ENCODE results near the gene MATN3. TPM values are rescaled to one million over a fixed set of nuclear protein-coding genes. Genes with fewer than 3 reads are reported as not detected.

MATN3 gene
- polyA plus RNA-seq, 1 donor (not counting 4 experiments of a cell fraction or from before 2014, with no cell fraction given): 1.4 TPM

DNA sequence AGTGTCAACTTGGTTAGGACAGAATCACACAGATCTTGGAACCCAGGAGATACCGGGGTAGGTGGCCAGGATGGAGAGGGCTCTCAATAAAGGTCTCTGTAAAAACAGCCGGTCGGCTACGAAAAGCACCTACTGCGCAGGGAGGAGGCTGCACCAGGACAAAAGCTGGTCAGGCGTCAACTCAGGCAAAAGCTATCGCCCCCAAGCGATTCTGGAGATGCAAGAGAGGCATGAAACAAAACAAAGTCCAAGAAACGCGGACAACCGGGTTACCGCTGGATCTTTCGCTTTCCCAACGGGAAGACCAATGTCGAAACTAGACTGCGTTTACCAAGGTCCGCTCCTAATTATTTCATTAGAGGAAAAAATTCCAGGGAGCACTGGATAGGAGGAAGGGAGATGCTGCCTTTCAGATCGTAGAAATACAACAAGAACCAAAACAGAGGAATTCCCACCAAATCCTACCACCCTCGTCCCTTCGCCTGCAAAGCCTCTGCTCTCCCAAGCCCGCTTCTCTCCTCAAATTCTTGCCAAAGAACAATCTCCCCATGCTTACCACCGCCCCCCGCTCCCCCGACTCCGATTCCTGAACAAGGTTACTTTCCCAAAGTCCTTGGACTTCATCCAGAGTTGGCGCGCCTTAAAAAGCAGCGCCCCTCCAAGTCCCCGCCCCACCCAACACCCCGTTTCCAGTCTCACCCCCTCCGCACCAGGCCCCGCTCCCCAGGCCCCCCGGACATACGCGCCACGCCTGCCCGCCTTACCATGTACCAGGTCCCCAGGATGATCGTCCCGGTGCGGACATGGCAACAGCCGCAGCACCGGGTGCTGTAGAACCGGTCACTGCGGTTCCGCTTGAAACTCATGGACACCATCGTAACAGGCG lies 38.4 kb upstream of the MATN3 start:
- peaks cover 50% of the 10 kb centered on the region for H3K79me2 ChIP-seq (ENCODE audit: control insufficient read depth, insufficient read depth, low read length)
- peaks cover 36% of the 10 kb centered on the region for H3K4me1 ChIP-seq (ENCODE audit: control insufficient read depth, extremely low read depth, insufficient read depth, low read length)
- H3K9me1 ChIP-seq (ENCODE audit: control insufficient read depth, extremely low read depth, insufficient read depth, low read length): no peaks in the 10 kb centered on the region
- H4K20me1 ChIP-seq (ENCODE audit: control insufficient read depth, extremely low read depth, insufficient read depth, low read length): peaks cover 3% of the 10 kb centered on the region
- DNase-seq (ENCODE audit: low read depth, low spot score): no peak
- FAIRE-seq: peak; percentile 39
- peak overlapping the region; percentile 83 for H2AFZ ChIP-seq (ENCODE audit: control insufficient read depth, low read length)
- peak overlapping the region; percentile 98 for H3K27ac ChIP-seq (ENCODE audit: control insufficient read depth, insufficient read depth, low read length)
- no peaks in the 10 kb centered on the region for H3K27me3 ChIP-seq (ENCODE audit: control insufficient read depth, extremely low read depth, insufficient read depth, low read length)
- peak overlapping the region; percentile 98 for H3K4me2 ChIP-seq (ENCODE audit: control insufficient read depth, extremely low read depth, insufficient read depth, low read depth, low read length)
- peaks cover 0 to 4% of the 10 kb centered on the region in 2 experiments for H3K36me3 ChIP-seq (ENCODE audit: control insufficient read depth in 2 of 2, extremely low read depth in 1 of 2, insufficient read depth in 2 of 2, low read length in 2 of 2)
- H3K4me3 ChIP-seq (ENCODE audit: control insufficient read depth in 2 of 3, extremely low read depth in 1 of 3, insufficient read depth in 2 of 3, low read depth in 1 of 3, low read length in 3 of 3): peak overlapping the region; percentile 91 to 99 (median 98)
- peak overlapping the region; percentile 94 for H3K9ac ChIP-seq (ENCODE audit: control insufficient read depth, extremely low read depth, insufficient read depth, low read length)
- H3K9me3 ChIP-seq (ENCODE audit: control insufficient read depth, low read depth, low read length): no peaks in the 10 kb centered on the region
- dilution Hi-C loops (cut with MboI; ENCODE audit: extremely low pct_ligation_motif_present, low sequenced_read_pairs): no loop called here
- TF ChIP-seq CTCF (optimal IDR thresholded peaks at IDR 0.05 in 1 of 3, IDR thresholded peaks at IDR 0.05 in 1 of 3, conservative IDR thresholded peaks at IDR 0.05 in 1 of 3; ENCODE audit: extremely low read depth in 1 of 3, insufficient read depth in 2 of 3, low read length in 3 of 3) (peak in 2 of 3 experiments; percentile 7 to 40), EZH2 (IDR thresholded peaks at IDR 0.05; ENCODE audit: low read length) (no peak)

- Histone ChIP-seq H3K4me2 (ENCODE audit: control insufficient read depth, extremely low read depth, insufficient read depth, low read depth, low read length) (peak overlapping the region; percentile 98), H3K79me2 (ENCODE audit: control insufficient read depth, insufficient read depth, low read length) (peaks cover 57% of the 10 kb centered on the region), H3K4me3 (ENCODE audit: control insufficient read depth in 2 of 3, extremely low read depth in 1 of 3, insufficient read depth in 2 of 3, low read depth in 1 of 3, low read length in 3 of 3) (peak overlapping the region; percentile 91 to 99 (median 98)), H3K9me3 (ENCODE audit: control insufficient read depth, low read depth, low read length) (no peaks in the 10 kb centered on the region), H3K27me3 (ENCODE audit: control insufficient read depth, extremely low read depth, insufficient read depth, low read length) (no peaks in the 10 kb centered on the region), H3K27ac (ENCODE audit: control insufficient read depth, insufficient read depth, low read length) (peak overlapping the region; percentile 98), H3K9me1 (ENCODE audit: control insufficient read depth, extremely low read depth, insufficient read depth, low read length) (no peaks in the 10 kb centered on the region), H4K20me1 (ENCODE audit: control insufficient read depth, extremely low read depth, insufficient read depth, low read length) (peaks cover 3% of the 10 kb centered on the region), H2AFZ (ENCODE audit: control insufficient read depth, low read length) (no peak overlapping the region), H3K9ac (ENCODE audit: control insufficient read depth, extremely low read depth, insufficient read depth, low read length) (peak overlapping the region; percentile 94), H3K4me1 (ENCODE audit: control insufficient read depth, extremely low read depth, insufficient read depth, low read length) (peaks cover 36% of the 10 kb centered on the region), H3K36me3 (ENCODE audit: control insufficient read depth in 2 of 2, extremely low read depth in 1 of 2, insufficient read depth in 2 of 2, low read length in 2 of 2) (peaks cover 0 to 4% of the 10 kb centered on the region in 2 experiments)
- DNase-seq (ENCODE audit: low read depth, low spot score): no peak
- FAIRE-seq: no peak
- dilution Hi-C loops (cut with MboI; ENCODE audit: extremely low pct_ligation_motif_present, low sequenced_read_pairs): no loop called here
- TF ChIP-seq EZH2 (IDR thresholded peaks at IDR 0.05; ENCODE audit: low read length): no peak
- no peak for TF ChIP-seq CTCF (optimal IDR thresholded peaks at IDR 0.05 in 1 of 3, IDR thresholded peaks at IDR 0.05 in 1 of 3, conservative IDR thresholded peaks at IDR 0.05 in 1 of 3; ENCODE audit: extremely low read depth in 1 of 3, insufficient read depth in 2 of 3, low read length in 3 of 3)
Measured at GRCh38 chr2:20050104-20050645, 37.7 kb upstream of the MATN3 start.

All from keratinocyte (primary cell).